ENCODE measurements around the gene FAM3C.

DNA sequence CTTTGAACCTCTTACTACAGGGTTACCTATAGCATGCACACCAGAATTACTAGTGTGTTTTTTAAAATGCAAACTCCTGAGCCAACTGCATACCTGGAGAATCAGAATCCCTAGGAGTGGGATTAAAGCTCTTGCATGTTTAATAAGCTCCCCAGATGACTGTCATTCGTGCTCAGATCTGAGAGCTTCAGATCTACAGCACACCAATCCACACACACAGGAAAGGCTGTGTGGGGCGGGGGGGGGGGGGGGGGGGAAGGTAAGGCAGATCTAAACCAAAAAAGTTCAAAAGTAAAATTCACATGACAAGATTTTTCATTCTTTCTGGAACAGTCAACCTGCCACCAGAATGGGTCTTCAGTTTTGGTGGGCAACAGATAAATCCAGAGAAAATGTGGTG, 5.5 kb downstream of the FAM3C start:
- TF ChIP-seq, protein P1, sequence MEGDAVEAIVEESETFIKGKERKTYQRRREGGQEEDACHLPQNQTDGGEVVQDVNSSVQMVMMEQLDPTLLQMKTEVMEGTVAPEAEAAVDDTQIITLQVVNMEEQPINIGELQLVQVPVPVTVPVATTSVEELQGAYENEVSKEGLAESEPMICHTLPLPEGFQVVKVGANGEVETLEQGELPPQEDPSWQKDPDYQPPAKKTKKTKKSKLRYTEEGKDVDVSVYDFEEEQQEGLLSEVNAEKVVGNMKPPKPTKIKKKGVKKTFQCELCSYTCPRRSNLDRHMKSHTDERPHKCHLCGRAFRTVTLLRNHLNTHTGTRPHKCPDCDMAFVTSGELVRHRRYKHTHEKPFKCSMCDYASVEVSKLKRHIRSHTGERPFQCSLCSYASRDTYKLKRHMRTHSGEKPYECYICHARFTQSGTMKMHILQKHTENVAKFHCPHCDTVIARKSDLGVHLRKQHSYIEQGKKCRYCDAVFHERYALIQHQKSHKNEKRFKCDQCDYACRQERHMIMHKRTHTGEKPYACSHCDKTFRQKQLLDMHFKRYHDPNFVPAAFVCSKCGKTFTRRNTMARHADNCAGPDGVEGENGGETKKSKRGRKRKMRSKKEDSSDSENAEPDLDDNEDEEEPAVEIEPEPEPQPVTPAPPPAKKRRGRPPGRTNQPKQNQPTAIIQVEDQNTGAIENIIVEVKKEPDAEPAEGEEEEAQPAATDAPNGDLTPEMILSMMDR (IDR thresholded peaks at IDR 0.05; ENCODE audit: low read depth, low read length, poor library complexity, severe bottlenecking) = no peak
- no peak for TF ChIP-seq EZH2phosphoT487 (IDR thresholded peaks at IDR 0.05; ENCODE audit: borderline replicate concordance, low read length)

Measured in DOHH2 (cell line).